HUES48 (cell line): Measurements from ENCODE around the gene SAMD11.

Experiments
- H3K27ac ChIP-seq: one replicate; pipeline ENCODE4 v1.7.0; 2013; ENCODE audit warnings: low read depth, low read length, inconsistent platforms
- H3K27me3 ChIP-seq: 2 replicates; pipeline ENCODE4 v1.6.1; 2013; ENCODE audit warnings: mild to moderate bottlenecking, low read length; ENCODE audit not compliant: control insufficient read depth, insufficient read depth
- H3K36me3 ChIP-seq: 2 replicates; pipeline ENCODE4 v1.6.1; 2013; ENCODE audit warnings: low read length; ENCODE audit not compliant: control insufficient read depth, insufficient read depth
- H3K4me1 ChIP-seq: 2 replicates; pipeline ENCODE4 v1.6.1; 2013; ENCODE audit warnings: mild to moderate bottlenecking, low read length; ENCODE audit not compliant: control insufficient read depth, insufficient read depth
- H3K4me3 ChIP-seq: 2 replicates; pipeline ENCODE4 v1.5.1; 2013; ENCODE audit warnings: mild to moderate bottlenecking, low read depth, low read length
- H3K9ac ChIP-seq: 2 replicates; pipeline ENCODE4 v1.6.1; 2013; ENCODE audit warnings: mild to moderate bottlenecking, low read depth, low read length, moderate library complexity
- H3K9me3 ChIP-seq: 2 replicates; pipeline ENCODE4 v1.6.1; 2013; ENCODE audit warnings: low read length; ENCODE audit not compliant: control insufficient read depth, insufficient read depth

Gene SAMD11

GRCh38 chr1:978069-978834 is 54.5 kb downstream of the SAMD11 start:
- no peaks in the 10 kb centered on the region for H3K36me3 ChIP-seq
- H3K27me3 ChIP-seq = peaks cover 35% of the 10 kb centered on the region
- no peak overlapping the region for H3K4me3 ChIP-seq
- no peaks in the 10 kb centered on the region for H3K4me1 ChIP-seq
- H3K9ac ChIP-seq = no peak overlapping the region
- no peak overlapping the region for H3K27ac ChIP-seq
- H3K9me3 ChIP-seq = no peaks in the 10 kb centered on the region

GRCh38 chr1:978835-979743 is 55.4 kb downstream of the SAMD11 start:
- Histone ChIP-seq H3K27me3 (peaks cover 39% of the 10 kb centered on the region), H3K9me3 (no peaks in the 10 kb centered on the region), H3K4me3 (no peak overlapping the region), H3K27ac (no peak overlapping the region), H3K4me1 (no peaks in the 10 kb centered on the region), H3K9ac (no peak overlapping the region), H3K36me3 (no peaks in the 10 kb centered on the region)

GRCh38 chr1:979744-980072 is 56.0 kb downstream of the SAMD11 start:
- Histone ChIP-seq H3K27me3 (peaks cover 42% of the 10 kb centered on the region), H3K4me3 (no peak overlapping the region), H3K9ac (no peak overlapping the region), H3K9me3 (no peaks in the 10 kb centered on the region), H3K36me3 (no peaks in the 10 kb centered on the region), H3K4me1 (no peaks in the 10 kb centered on the region), H3K27ac (no peak overlapping the region)

- Histone ChIP-seq H3K27me3 (peaks cover 45% of the 10 kb centered on the region), H3K4me1 (no peaks in the 10 kb centered on the region), H3K4me3 (no peak overlapping the region), H3K9me3 (no peaks in the 10 kb centered on the region), H3K36me3 (no peaks in the 10 kb centered on the region), H3K9ac (no peak overlapping the region), H3K27ac (no peak overlapping the region)
Observed at GRCh38 chr1:980137-980571, 56.4 kb downstream of the SAMD11 start.

GRCh38 chr1:980602-981395 is 57.1 kb downstream of the SAMD11 start:
- Histone ChIP-seq H3K27ac (no peak overlapping the region), H3K36me3 (no peaks in the 10 kb centered on the region), H3K4me1 (no peaks in the 10 kb centered on the region), H3K27me3 (peaks cover 47% of the 10 kb centered on the region), H3K9ac (no peak overlapping the region), H3K4me3 (no peak overlapping the region), H3K9me3 (no peaks in the 10 kb centered on the region)

GRCh38 chr1:981491-981954 is 57.8 kb downstream of the SAMD11 start:
- Histone ChIP-seq H3K9me3 (no peaks in the 10 kb centered on the region), H3K4me1 (no peaks in the 10 kb centered on the region), H3K4me3 (no peak overlapping the region), H3K36me3 (no peaks in the 10 kb centered on the region), H3K9ac (no peak overlapping the region), H3K27me3 (peaks cover 49% of the 10 kb centered on the region), H3K27ac (no peak overlapping the region)

- no peaks in the 10 kb centered on the region for H3K4me1 ChIP-seq
- H3K27ac ChIP-seq = no peak within 1 kb of the TSS
- no peak within 1 kb of the TSS for H3K4me3 ChIP-seq
- no peak within 1 kb of the TSS for H3K9ac ChIP-seq
- no peaks in the 10 kb centered on the region for H3K9me3 ChIP-seq
- H3K36me3 ChIP-seq = no peaks in the 10 kb centered on the region
- peaks cover 49% of the 10 kb centered on the region for H3K27me3 ChIP-seq
Observed at GRCh38 chr1:981955-982558, 58.3 kb downstream of the SAMD11 start, which contains the start of gene PERM1. TSS of gene PERM1 (minus strand) at chr1:982093. CDS start at chr1:981029, 1,064 bp downstream.

GRCh38 chr1:982765-983436 is 59.2 kb downstream of the SAMD11 start:
- no peak overlapping the region for H3K27ac ChIP-seq
- H3K36me3 ChIP-seq = no peaks in the 10 kb centered on the region
- no peaks in the 10 kb centered on the region for H3K4me1 ChIP-seq
- H3K9me3 ChIP-seq = no peaks in the 10 kb centered on the region
- no peak overlapping the region for H3K4me3 ChIP-seq
- H3K9ac ChIP-seq = no peak overlapping the region
- peaks cover 49% of the 10 kb centered on the region for H3K27me3 ChIP-seq

- Histone ChIP-seq H3K4me3 (no peak overlapping the region), H3K27ac (no peak overlapping the region), H3K4me1 (no peaks in the 10 kb centered on the region), H3K9ac (no peak overlapping the region), H3K27me3 (peaks cover 55% of the 10 kb centered on the region), H3K36me3 (no peaks in the 10 kb centered on the region), H3K9me3 (no peaks in the 10 kb centered on the region)
Observed at GRCh38 chr1:983798-984475, 60.2 kb downstream of the SAMD11 start.

- peaks cover 59% of the 10 kb centered on the region for H3K27me3 ChIP-seq
- no peak overlapping the region for H3K4me3 ChIP-seq
- H3K4me1 ChIP-seq = no peaks in the 10 kb centered on the region
- H3K36me3 ChIP-seq = no peaks in the 10 kb centered on the region
- no peak overlapping the region for H3K9ac ChIP-seq
- H3K9me3 ChIP-seq = no peaks in the 10 kb centered on the region
- no peak overlapping the region for H3K27ac ChIP-seq
Observed at GRCh38 chr1:984476-984814, 60.7 kb downstream of the SAMD11 start.
